GM21528 (cell line): ENCODE data around the gene HGD.
"Not testable (repeated sequence)": the region's sequence is repeated elsewhere in the genome, so short reads cannot be mapped to it uniquely, and the experiment has no call there.

Source experiments
- ATAC-seq: cut with Tn5 transposase; IDR thresholded peaks from one replicate; pipeline ENCODE4 v1.9.1; 2021; ENCODE audit warnings: mild to moderate bottlenecking, moderate library complexity; ENCODE audit not compliant: unreplicated experiment, low FRiP score

Gene HGD

GRCh38 chr3:120680193-120680894 is 1.7 kb downstream of the HGD start:
- ATAC-seq, result no peak

- ATAC-seq, result peak; percentile 49
Measured at GRCh38 chr3:120678984-120679383, 3.1 kb downstream of the HGD start.

- peak; percentile 81 for ATAC-seq
Measured at GRCh38 chr3:120678331-120678947, 3.6 kb downstream of the HGD start.

- ATAC-seq, result not testable (repeated sequence)
Measured at GRCh38 chr3:120677193-120677592, 4.8 kb downstream of the HGD start.

DNA sequence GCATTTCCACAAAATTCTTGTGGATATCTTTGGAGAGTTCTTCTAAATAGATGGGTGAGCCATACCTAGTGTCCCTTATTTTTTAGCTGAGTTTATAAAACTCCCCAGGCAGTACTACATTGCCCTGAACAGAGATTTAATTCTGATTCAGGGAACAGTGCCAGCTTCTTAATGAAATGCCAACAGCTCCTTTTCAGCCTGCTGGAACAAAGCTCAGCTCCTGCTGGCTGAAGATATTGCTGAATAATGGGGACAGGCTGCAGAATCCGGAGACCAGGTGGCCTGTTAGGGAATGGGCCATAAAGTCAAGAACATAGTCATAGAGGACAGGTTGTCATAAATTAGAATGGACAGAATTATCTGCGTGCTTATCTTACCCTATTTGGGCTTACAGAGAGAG is 8.9 kb downstream of the HGD start:
- no peak for ATAC-seq

- ATAC-seq, result no peak
Measured at GRCh38 chr3:120670576-120670975, 11.5 kb downstream of the HGD start.

DNA sequence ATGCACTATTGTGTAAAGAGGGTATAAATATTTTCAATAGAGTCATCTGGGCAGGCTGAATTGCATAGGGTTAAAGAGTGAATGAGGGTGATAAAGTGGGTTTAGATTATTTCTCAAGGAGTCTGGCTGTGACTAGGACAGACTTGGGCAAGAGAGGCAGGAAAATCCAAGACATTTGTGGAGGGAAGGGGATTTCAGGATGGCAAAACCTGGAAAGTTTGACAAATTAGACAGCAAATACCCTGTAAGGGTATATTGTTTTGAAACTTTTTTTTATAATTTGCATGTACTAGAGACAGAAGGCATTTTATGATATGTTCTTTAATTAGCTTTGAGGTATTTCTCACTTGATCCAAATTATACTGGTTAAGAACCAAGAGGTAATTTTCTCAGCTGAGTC is 17.1 kb downstream of the HGD start:
- no peak for ATAC-seq

DNA sequence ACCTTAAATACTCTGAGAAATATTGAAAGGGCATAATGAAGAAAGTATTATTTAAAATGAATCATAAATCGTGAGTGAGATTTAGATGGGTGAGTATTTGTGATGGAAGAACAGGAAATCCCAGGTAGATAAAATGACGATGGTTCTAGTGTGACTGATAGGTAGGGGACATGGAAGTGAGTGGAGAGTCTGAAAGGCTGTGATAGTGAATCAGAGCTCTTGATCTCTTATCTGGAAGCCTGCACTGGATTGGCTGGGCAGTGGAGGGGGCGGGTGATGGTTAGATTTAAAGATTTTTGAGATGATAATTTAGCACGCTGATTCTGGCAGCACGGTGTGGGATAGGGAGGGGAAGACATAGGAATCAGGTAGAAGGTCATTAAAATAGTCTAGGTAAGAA is 20.1 kb downstream of the HGD start:
- ATAC-seq, result no peak

DNA sequence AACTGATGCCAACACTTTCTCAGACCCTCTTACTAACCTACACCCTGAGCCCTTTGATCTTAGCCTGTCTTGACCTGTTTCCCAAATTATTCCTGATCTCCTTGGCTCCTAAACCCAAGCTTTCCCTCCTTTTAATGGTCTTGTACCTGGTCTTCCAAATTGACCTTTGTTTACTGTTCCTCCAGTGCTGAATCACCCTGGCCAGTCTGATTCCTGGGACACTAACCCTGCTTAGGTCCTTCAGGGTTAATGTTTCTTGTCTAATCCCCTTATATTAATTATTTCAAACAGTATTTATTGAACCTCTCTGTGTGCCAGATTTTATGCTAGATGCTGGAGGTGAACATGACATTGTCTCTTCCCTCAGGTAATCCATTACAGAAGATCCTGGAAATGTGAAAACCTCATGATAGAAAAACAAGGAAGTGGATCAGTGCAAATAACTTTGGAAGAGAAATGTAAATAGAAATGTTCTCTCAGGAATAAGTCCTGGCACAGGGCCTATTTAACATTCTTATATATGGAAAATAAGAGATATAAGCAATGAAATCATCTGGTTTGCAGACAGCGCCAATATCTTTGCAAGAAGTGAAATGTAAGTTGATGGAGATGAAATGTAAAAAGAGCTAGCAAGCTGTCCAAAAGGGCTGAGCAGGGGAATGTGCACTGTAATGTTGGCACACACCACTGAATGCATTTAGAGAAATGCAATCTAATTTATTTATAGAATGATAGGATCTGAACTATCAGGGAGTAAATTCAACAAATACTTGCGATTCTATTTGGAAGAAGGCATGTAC is 20.7 kb downstream of the HGD start:
- ATAC-seq, result no peak

- ATAC-seq, result no peak
Measured at GRCh38 chr3:120659834-120660233, 22.2 kb downstream of the HGD start.

DNA sequence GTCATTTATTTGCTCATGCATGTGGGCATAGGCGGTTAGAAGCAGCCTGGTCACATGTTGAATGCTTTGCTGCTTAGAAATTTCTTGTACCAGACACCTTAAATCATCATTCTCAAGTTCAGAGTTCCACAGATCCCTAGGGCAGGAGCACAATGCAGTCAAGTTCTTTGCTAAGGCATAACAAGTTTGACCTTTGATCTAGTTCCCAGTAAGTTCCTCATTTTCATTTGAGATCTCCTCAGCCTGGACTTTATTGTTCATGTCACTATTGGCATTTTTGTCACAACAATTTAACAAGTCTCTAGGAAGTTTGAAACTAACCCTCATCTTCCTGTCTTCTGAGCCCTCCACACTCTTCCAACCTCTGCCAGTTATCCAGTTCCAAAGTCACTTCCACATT is 22.8 kb downstream of the HGD start:
- no peak for ATAC-seq

- no peak for ATAC-seq
Measured at GRCh38 chr3:120652896-120653545, 29.0 kb downstream of the HGD start.

DNA sequence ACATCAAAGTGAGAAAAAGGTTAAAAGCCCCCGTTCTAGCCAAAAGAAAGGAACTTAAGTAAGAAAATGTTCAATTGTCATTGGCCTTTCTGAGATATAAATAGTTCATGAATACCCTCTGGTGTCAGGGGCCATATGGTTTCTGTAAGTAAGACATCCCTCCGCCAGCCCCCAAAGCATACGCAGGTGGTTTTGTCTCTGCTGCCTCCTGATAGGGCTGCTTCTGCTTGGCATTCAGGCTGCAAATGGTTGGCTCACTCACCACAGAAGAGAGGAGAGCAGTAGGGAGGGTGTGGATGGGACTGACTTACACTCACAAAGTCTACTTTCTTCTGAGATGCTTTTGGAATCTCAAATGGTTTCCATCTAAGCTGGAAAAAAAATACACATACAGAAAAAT is 29.8 kb downstream of the HGD start:
- no peak for ATAC-seq

GRCh38 chr3:120650311-120650710 is 31.7 kb downstream of the HGD start:
- ATAC-seq, result no peak

DNA sequence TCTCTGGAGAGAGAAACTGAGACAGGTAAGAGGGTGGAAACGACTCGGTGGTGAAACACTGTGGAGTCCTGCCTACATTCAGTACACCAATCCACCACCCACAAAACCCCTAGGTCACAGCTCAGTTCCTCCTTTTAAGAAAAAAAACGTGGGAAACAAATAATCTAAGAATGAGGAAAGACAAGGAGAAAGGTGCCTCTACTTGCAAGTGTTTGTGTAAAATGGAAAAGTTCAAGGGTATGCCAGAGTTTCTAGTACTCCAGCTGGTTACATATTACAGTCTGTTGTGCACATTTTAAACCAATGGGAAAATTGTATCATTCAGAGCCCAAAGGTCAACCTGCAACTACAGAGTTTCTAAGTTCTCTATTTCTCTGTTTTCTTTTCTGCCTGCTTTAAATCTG is 32.2 kb downstream of the HGD start:
- ATAC-seq, result no peak

- ATAC-seq, result no peak
Measured at GRCh38 chr3:120648290-120648689, 33.7 kb downstream of the HGD start.

DNA sequence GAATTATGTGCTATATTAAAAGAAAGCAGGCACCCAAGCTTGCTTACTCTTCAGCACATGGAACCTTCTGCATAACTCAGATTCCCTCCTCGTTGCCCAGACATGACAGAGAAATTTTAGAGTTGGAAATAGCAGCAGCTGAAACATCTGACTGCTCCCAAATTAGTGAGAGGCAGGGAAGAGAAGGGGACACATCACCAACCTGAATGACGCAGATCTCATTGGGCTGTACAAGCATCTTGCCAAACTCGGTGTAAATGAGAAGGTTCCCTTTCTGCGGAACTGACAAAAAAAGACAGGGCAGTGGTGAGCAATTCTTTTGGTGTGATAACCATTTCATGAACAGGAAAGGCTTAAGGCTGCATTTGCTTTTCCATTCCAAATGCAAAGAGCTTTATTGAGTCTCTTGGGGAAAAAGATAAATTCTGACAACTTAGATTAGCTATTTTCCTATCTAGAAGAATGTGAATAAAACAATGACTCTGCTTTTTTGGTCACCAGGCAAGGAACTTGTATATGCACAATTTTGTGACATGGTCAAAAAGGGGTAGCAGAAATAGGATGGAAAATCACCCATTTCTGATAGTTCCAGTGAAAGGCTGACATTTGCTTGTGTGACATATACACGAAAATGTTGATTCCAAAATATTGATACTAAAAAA is 35.1 kb downstream of the HGD start:
- ATAC-seq, result no peak

- ATAC-seq, result no peak
Measured at GRCh38 chr3:120645083-120645845, 36.8 kb downstream of the HGD start.

- ATAC-seq, result no peak
Measured at GRCh38 chr3:120642368-120642948, 39.6 kb downstream of the HGD start.
